HepG2 (cell line): ENCODE results near the gene OR2A5. TPM values are rescaled to one million over a fixed set of nuclear protein-coding genes. Genes with fewer than 3 reads are reported as not detected.

ENCODE experiments used
- ATAC-seq: fragments of 200-7000 bp; cut with Tn5 transposase; 3 replicates; pipeline ENCODE4 v1.9.1; 2020; ENCODE audit warnings: mild to moderate bottlenecking, moderate library complexity
- BruUV-seq: library from RNA; stranded (reverse); fragments of 400-500 nt; replicated peaks from 2 replicates; lab custom pipeline; 2021; lab: Mats Ljungman, UMichigan
- CTCF ChIA-PET: fragments of 300-600 bp; formaldehyde crosslinking; extraction: SDS; loops from one replicate; lab custom pipeline; 2021; ENCODE audit warnings: low total read pairs, inconsistent platforms, low intra/inter-chr PET ratio; lab: Yijun Ruan, JAX
- POLR2A ChIA-PET: fragments of 350-600 bp; sonication (Branson Sonifier 250); formaldehyde crosslinking; loops from one replicate; lab custom pipeline; 2020; ENCODE audit warnings: antibody characterized with exemption, inconsistent platforms; lab: Yijun Ruan, JAX
- DNase-seq: peaks from one replicate; pipeline ENCODE4 v3.0.0-alpha.2; 2015; ENCODE audit warnings: low spot score
- FAIRE-seq: peaks from 3 replicates; lab custom pipeline; 2011; peaks lifted over from hg19 to GRCh38; lab: Jason Lieb, UNC
- H2AFZ ChIP-seq: one replicate; pipeline ENCODE4 v1.6.1; 2011; ENCODE audit warnings: low read length, inconsistent platforms
- H3K27ac ChIP-seq: fragments of 300-600 bp; 3 replicates; pipeline ENCODE4 v1.8.0; 2011; ENCODE audit warnings: mixed run types, mild to moderate bottlenecking, mixed read lengths, low read length, inconsistent platforms; ENCODE audit not compliant: insufficient read depth; ENCODE audit errors: extremely low read length
- H3K27me3 ChIP-seq, 2 experiments: fragments of 200-600 bp in 1 of 2; 2 replicates in 1 of 2; 3 replicates in 1 of 2; pipeline versions ENCODE4 v1.6.0 to v1.8.0; 2011; ENCODE audit warnings: low read length in 2 of 2, mild to moderate bottlenecking in 2 of 2, moderate library complexity in 2 of 2, inconsistent platforms in 1 of 2; ENCODE audit not compliant: insufficient read depth in 2 of 2, control insufficient read depth in 1 of 2
- H3K36me3 ChIP-seq, 2 experiments: fragments of 200-600 bp in 1 of 2; replicated peaks in 1 of 2; 2 replicates in 1 of 2; 3 replicates in 1 of 2; pipeline versions ENCODE4 v1.5.1 to v1.8.0; 2011; ENCODE audit warnings: low read length in 2 of 2, inconsistent platforms in 1 of 2; ENCODE audit not compliant: insufficient read depth in 2 of 2, control insufficient read depth in 1 of 2
- H3K4me1 ChIP-seq: 2 replicates; pipeline ENCODE4 v1.5.1; 2012; ENCODE audit warnings: low read length, inconsistent platforms; ENCODE audit not compliant: insufficient read depth
- H3K4me2 ChIP-seq: 2 replicates; pipeline ENCODE4 v1.6.0; 2011; ENCODE audit warnings: low read depth, low read length, inconsistent platforms
- H3K4me3 ChIP-seq, 3 experiments: fragments of 200-600 bp in 1 of 3; sonication (generic), shearing (Covaris generic) in 1 of 3; replicated peaks in 1 of 3; 2 replicates each; pipeline ENCODE4 v1.5.1; 2011 to 2016; ENCODE audit warnings: low read length in 3 of 3, inconsistent platforms in 2 of 3, low read depth in 2 of 3, mild to moderate bottlenecking in 2 of 3, control low read depth in 1 of 3, mixed read lengths in 1 of 3; ENCODE audit not compliant: insufficient read depth in 1 of 3
- H3K79me2 ChIP-seq: one replicate; pipeline ENCODE4 v1.6.1; 2011; ENCODE audit warnings: low read length, inconsistent platforms; ENCODE audit not compliant: insufficient read depth
- H3K9ac ChIP-seq: 2 replicates; pipeline ENCODE4 v1.6.0; 2011; ENCODE audit warnings: mild to moderate bottlenecking, low read depth, low read length, inconsistent platforms; ENCODE audit not compliant: insufficient read depth
- H3K9me3 ChIP-seq: 2 replicates; pipeline ENCODE4 v1.5.1; 2012; ENCODE audit warnings: mild to moderate bottlenecking, low read length
- H4K20me1 ChIP-seq: 2 replicates; pipeline ENCODE4 v1.6.0; 2011; ENCODE audit warnings: inconsistent platforms, mild to moderate bottlenecking, low read length, moderate library complexity; ENCODE audit not compliant: insufficient read depth
- ADNP ChIP-seq: sonication (generic); formaldehyde crosslinking; IDR thresholded peaks from 2 replicates; pipeline ENCODE4 v1.4.0; 2020; ENCODE audit warnings: missing genetic modification reagents
- CC2D1A ChIP-seq: sonication (generic); formaldehyde crosslinking; IDR thresholded peaks from 2 replicates; pipeline ENCODE4 v1.8.1; 2023; ENCODE audit warnings: mild to moderate bottlenecking, missing genetic modification reagents
- HNRNPL ChIP-seq: fragments of 200-400 bp; formaldehyde crosslinking; IDR thresholded peaks from 2 replicates; pipeline ENCODE4 v1.6.1; 2017; ENCODE audit warnings: mild to moderate bottlenecking, low read depth, low read length
- MEF2D ChIP-seq: sonication (generic); formaldehyde crosslinking; IDR thresholded peaks from 2 replicates; pipeline ENCODE4 v1.5.1; 2020; ENCODE audit warnings: mild to moderate bottlenecking, missing genetic modification reagents
- MIER3 ChIP-seq: IDR thresholded peaks from 2 replicates; pipeline ENCODE4 v1.6.1; 2016; ENCODE audit warnings: missing compliant biosample characterization, borderline replicate concordance
- NBN ChIP-seq: fragments of 450-650 bp; conservative IDR thresholded peaks from 2 replicates; pipeline ENCODE4 v1.6.1; 2017
- NR3C1 ChIP-seq: sonication (generic); formaldehyde crosslinking; IDR thresholded peaks from 2 replicates; pipeline ENCODE4 v1.4.0; 2020; ENCODE audit warnings: missing genetic modification reagents
- SMARCE1 ChIP-seq: fragments of 450-650 bp; IDR thresholded peaks from 2 replicates; pipeline ENCODE4 v1.6.1; 2017; ENCODE audit warnings: borderline replicate concordance
- TOE1 ChIP-seq: sonication (generic); formaldehyde crosslinking; IDR thresholded peaks from 2 replicates; pipeline ENCODE4 v1.4.0; 2020; ENCODE audit warnings: mild to moderate bottlenecking, missing genetic modification reagents
- U2AF1 ChIP-seq: fragments of 200-400 bp; formaldehyde crosslinking; optimal IDR thresholded peaks from 2 replicates; pipeline ENCODE3; 2017; ENCODE audit warnings: mild to moderate bottlenecking, low read depth, low read length
- YY1 ChIP-seq: IDR thresholded peaks from 2 replicates; pipeline ENCODE4 v1.6.1; 2011; ENCODE audit warnings: low read length, low read depth, moderate library complexity, mild to moderate bottlenecking; ENCODE audit not compliant: insufficient read depth, insufficient replicate concordance
- ZFP36L2 ChIP-seq: sonication (generic); formaldehyde crosslinking; IDR thresholded peaks from 2 replicates; pipeline ENCODE4 v1.4.0; 2020; ENCODE audit warnings: missing genetic modification reagents
- ZNF749 ChIP-seq: sonication (generic); formaldehyde crosslinking; IDR thresholded peaks from 2 replicates; pipeline ENCODE4 v1.8.0; 2022; ENCODE audit warnings: mild to moderate bottlenecking, missing genetic modification reagents, moderate library complexity, borderline replicate concordance
- WGBS: methylation state at CpG from one replicate; pipeline ENCODE4 v1.1.6; 2017; ENCODE audit warnings: low lambda C conversion rate; 5-methylcytosine and 5-hydroxymethylcytosine counted together
- in situ Hi-C: cut with HindIII; loops from 2 replicates; pipeline ENCODE4 v1.10.0; 2017; ENCODE audit warnings: low pct_unique_long_range_greater_than_20kb; ENCODE audit not compliant: extremely low pct_ligation_motif_present
- intact Hi-C: fragments of 100-400 bp; cut with micrococcal nuclease; formaldehyde crosslinking; loops from one replicate; pipeline ENCODE4 v1.10.0; 2022; ENCODE audit not compliant: unreplicated experiment
- polyA plus RNA-seq, 8 experiments: library from polyadenylated mRNA; depleted of rRNA in 3 of 8; stranded (reverse) in 7 of 8; unstranded in 1 of 8; fragments of >200 nt; fragmentation: Illumina TruSeq in 4 of 8; extraction: Trizol in 4 of 8; gene quantifications; 2 replicates each; pipeline versions ENCODE4 v1.2.1 to v1.2.3, GENCODE V29; 2011 to 2016; ENCODE audit warnings: low read depth in 4 of 8, missing spikeins in 1 of 8, mixed read lengths in 1 of 8; ENCODE audit not compliant: insufficient read depth in 1 of 8
- total RNA-seq, 5 experiments: library from RNA; depleted of rRNA; stranded (reverse); fragments of >200 nt; fragmentation: Illumina TruSeq; extraction: Trizol; gene quantifications; 2 replicates each; pipeline ENCODE4 v1.2.3, GENCODE V29; 2016; ENCODE audit warnings: low read depth in 1 of 5
- TF ChIP-seq, protein P1 (sequence below): IDR thresholded peaks from 2 replicates; pipeline ENCODE4 v1.6.1; 2016; ENCODE audit warnings: low read depth, control low read depth
- TF ChIP-seq, protein P2 (sequence below): sonication (generic); formaldehyde crosslinking; conservative IDR thresholded peaks from 2 replicates; pipeline ENCODE4 v1.8.0; 2022; ENCODE audit warnings: low read depth, missing genetic modification reagents
- TF ChIP-seq, protein P3 (sequence below): sonication (generic); formaldehyde crosslinking; IDR thresholded peaks from 2 replicates; pipeline ENCODE4 v1.4.0; 2020; ENCODE audit warnings: mild to moderate bottlenecking, missing genetic modification reagents
- TF ChIP-seq, protein P4 (sequence below), 2 experiments: sonication (generic) in 1 of 2; formaldehyde crosslinking in 1 of 2; IDR thresholded peaks; 2 replicates each; pipeline versions ENCODE4 v1.4.0 to v1.6.1; 2018 to 2020; ENCODE audit warnings: missing genetic modification reagents in 2 of 2, borderline replicate concordance in 1 of 2, low read depth in 1 of 2, mild to moderate bottlenecking in 1 of 2, missing biosample characterization in 1 of 2

The OR2A5 gene
- total and polyA plus RNA-seq, 2 of the 13 experiments (the other 11 are each of a cell fraction or from before 2014, with no cell fraction given), result not detected

DNA sequence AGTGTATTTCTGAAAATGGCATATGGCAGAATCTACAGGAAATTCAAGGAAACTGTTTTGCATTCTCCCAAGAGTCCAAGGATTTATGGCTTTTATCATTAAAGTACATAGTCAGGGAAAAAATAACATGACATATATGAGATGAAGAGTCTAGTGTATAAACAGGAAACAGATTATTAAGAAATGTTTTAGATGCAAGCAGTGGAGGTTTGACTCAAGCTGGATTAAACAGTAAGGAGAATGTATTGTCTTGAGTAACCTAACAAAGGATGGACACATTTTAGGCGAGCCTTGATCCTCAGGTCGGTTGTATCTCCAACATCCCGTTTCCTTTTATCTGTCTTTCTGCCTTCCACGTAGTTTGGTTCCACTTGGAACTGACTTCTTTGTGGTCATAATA is 30.7 kb upstream of the OR2A5 start:
- no peaks in the 10 kb centered on the region for H3K27me3 ChIP-seq
- FAIRE-seq (no peak), ATAC-seq (no peak), DNase-seq (no peak)
- in situ Hi-C loops (no loop called here), intact Hi-C loops (no loop called here)
- H3K27ac ChIP-seq, result no peak overlapping the region
- H3K36me3 ChIP-seq, result no peaks in the 10 kb centered on the region
- ChIA-PET POLR2A (no interaction called here), CTCF (no interaction called here)
- TF ChIP-seq, protein P1, sequence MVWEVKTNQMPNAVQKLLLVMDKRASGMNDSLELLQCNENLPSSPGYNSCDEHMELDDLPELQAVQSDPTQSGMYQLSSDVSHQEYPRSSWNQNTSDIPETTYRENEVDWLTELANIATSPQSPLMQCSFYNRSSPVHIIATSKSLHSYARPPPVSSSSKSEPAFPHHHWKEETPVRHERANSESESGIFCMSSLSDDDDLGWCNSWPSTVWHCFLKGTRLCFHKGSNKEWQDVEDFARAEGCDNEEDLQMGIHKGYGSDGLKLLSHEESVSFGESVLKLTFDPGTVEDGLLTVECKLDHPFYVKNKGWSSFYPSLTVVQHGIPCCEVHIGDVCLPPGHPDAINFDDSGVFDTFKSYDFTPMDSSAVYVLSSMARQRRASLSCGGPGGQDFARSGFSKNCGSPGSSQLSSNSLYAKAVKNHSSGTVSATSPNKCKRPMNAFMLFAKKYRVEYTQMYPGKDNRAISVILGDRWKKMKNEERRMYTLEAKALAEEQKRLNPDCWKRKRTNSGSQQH (CRISPR knock-in tag), result no peak
- TF ChIP-seq, protein P2, sequence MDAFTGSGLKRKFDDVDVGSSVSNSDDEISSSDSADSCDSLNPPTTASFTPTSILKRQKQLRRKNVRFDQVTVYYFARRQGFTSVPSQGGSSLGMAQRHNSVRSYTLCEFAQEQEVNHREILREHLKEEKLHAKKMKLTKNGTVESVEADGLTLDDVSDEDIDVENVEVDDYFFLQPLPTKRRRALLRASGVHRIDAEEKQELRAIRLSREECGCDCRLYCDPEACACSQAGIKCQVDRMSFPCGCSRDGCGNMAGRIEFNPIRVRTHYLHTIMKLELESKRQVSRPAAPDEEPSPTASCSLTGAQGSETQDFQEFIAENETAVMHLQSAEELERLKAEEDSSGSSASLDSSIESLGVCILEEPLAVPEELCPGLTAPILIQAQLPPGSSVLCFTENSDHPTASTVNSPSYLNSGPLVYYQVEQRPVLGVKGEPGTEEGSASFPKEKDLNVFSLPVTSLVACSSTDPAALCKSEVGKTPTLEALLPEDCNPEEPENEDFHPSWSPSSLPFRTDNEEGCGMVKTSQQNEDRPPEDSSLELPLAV (CRISPR knock-in tag), result no peak
- TF ChIP-seq, protein P3, sequence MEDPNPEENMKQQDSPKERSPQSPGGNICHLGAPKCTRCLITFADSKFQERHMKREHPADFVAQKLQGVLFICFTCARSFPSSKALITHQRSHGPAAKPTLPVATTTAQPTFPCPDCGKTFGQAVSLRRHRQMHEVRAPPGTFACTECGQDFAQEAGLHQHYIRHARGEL (CRISPR knock-in tag), result no peak
- TF ChIP-seq ZFP36L2 (CRISPR knock-in tag), result no peak
- TF ChIP-seq MIER3, result no peak
- no peak for TF ChIP-seq ADNP (CRISPR knock-in tag)
- TF ChIP-seq HNRNPL, result no peak
- no peak for TF ChIP-seq YY1
- no peak for TF ChIP-seq NBN
- TF ChIP-seq SMARCE1, result no peak
- TF ChIP-seq U2AF1, result no peak
- no peak for TF ChIP-seq MEF2D (CRISPR knock-in tag)
- no peak for TF ChIP-seq ZNF749 (CRISPR knock-in tag)
- no peak for TF ChIP-seq CC2D1A (CRISPR knock-in tag)
- TF ChIP-seq, protein P4, sequence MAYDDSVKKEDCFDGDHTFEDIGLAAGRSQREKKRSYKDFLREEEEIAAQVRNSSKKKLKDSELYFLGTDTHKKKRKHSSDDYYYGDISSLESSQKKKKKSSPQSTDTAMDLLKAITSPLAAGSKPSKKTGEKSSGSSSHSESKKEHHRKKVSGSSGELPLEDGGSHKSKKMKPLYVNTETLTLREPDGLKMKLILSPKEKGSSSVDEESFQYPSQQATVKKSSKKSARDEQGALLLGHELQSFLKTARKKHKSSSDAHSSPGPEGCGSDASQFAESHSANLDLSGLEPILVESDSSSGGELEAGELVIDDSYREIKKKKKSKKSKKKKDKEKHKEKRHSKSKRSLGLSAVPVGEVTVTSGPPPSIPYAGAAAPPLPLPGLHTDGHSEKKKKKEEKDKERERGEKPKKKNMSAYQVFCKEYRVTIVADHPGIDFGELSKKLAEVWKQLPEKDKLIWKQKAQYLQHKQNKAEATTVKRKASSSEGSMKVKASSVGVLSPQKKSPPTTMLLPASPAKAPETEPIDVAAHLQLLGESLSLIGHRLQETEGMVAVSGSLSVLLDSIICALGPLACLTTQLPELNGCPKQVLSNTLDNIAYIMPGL (CRISPR knock-in tag; IDR thresholded peaks at IDR 0.05; ENCODE audit: borderline replicate concordance in 1 of 2, low read depth in 1 of 2), result no peak
- TF ChIP-seq TOE1 (CRISPR knock-in tag), result no peak
- no peak for TF ChIP-seq NR3C1 (CRISPR knock-in tag)
- H3K9ac ChIP-seq, result no peak overlapping the region
- BruUV-seq, result no TSS peak
- 27% methylated on average over 4 of the region's 4 CpGs for WGBS
- no peaks in the 10 kb centered on the region for H3K9me3 ChIP-seq
- no peaks in the 10 kb centered on the region for H3K79me2 ChIP-seq
- H2AFZ ChIP-seq, result no peak overlapping the region
- H4K20me1 ChIP-seq, result no peaks in the 10 kb centered on the region
- no peaks in the 10 kb centered on the region for H3K4me1 ChIP-seq
- no peak overlapping the region for H3K4me3 ChIP-seq
- no peak overlapping the region for H3K4me2 ChIP-seq
